Endodermal cell (in vitro differentiated cells): ENCODE results near the gene SBNO1. TPM values are rescaled to one million over a fixed set of nuclear protein-coding genes. Genes with fewer than 3 reads are reported as not detected.

Experiments
- DNase-seq: peaks from one replicate; pipeline ENCODE4 v3.0.0-alpha.2; 2017
- H3K27ac ChIP-seq: 2 replicates; pipeline ENCODE4 v1.5.1; 2013; ENCODE audit warnings: mild to moderate bottlenecking, low read depth, low read length, moderate library complexity
- H3K27me3 ChIP-seq: 2 replicates; pipeline ENCODE4 v1.6.1; 2013; ENCODE audit warnings: mild to moderate bottlenecking, low read length, moderate library complexity; ENCODE audit not compliant: insufficient read depth, control insufficient read depth, poor library complexity, severe bottlenecking
- H3K36me3 ChIP-seq: 2 replicates; pipeline ENCODE4 v1.7.0; 2013; ENCODE audit warnings: mild to moderate bottlenecking, low read length, moderate library complexity; ENCODE audit not compliant: control insufficient read depth, insufficient read depth
- H3K4me1 ChIP-seq: one replicate; pipeline ENCODE4 v1.7.0; 2013; ENCODE audit warnings: low read length; ENCODE audit not compliant: control insufficient read depth, insufficient read depth
- H3K4me3 ChIP-seq: 2 replicates; pipeline ENCODE4 v1.5.1; 2013; ENCODE audit warnings: mild to moderate bottlenecking, low read length, moderate library complexity
- H3K9ac ChIP-seq: 2 replicates; pipeline ENCODE4 v1.6.1; 2013; ENCODE audit warnings: mild to moderate bottlenecking, low read length, moderate library complexity; ENCODE audit not compliant: poor library complexity, severe bottlenecking; ENCODE audit errors: extremely low read depth
- H3K9me3 ChIP-seq: 2 replicates; pipeline ENCODE4 v1.6.1; 2013; ENCODE audit warnings: mild to moderate bottlenecking, low read length, moderate library complexity; ENCODE audit not compliant: control insufficient read depth
- H3K27ac Mint-ChIP-seq: 2 replicates; pipeline ENCODE4 v1.8.0; 2020; ENCODE audit warnings: mixed read lengths
- H3K27me3 Mint-ChIP-seq: 2 replicates; pipeline ENCODE4 v1.8.0; 2021; ENCODE audit warnings: mild to moderate bottlenecking, mixed read lengths; ENCODE audit not compliant: insufficient read depth
- H3K36me3 Mint-ChIP-seq: 2 replicates; pipeline ENCODE4 v1.8.0; 2020; ENCODE audit warnings: low read depth, mixed read lengths
- H3K4me1 Mint-ChIP-seq: 2 replicates; pipeline ENCODE4 v1.8.0; 2020; ENCODE audit warnings: mixed read lengths
- H3K4me3 Mint-ChIP-seq: 2 replicates; pipeline ENCODE4 v1.8.0; 2020; ENCODE audit warnings: mild to moderate bottlenecking, moderate library complexity, mixed read lengths
- H3K9me3 Mint-ChIP-seq: 2 replicates; pipeline ENCODE4 v1.8.0; 2020; ENCODE audit warnings: mild to moderate bottlenecking, mixed read lengths
- WGBS, 2 experiments: methylation state at CpG; one replicate each; pipeline versions ENCODE4 v1.1.5 to v1.1.7; 2013; ENCODE audit warnings: missing lambda C conversion rate in 2 of 2, mixed read lengths in 1 of 2; ENCODE audit not compliant: insufficient coverage in 1 of 2, insufficient read length in 1 of 2; 5-methylcytosine and 5-hydroxymethylcytosine counted together
- total RNA-seq, 2 donors: library from RNA; stranded (reverse); fragmentation: NEBNext Ultra II Directional in 1 of 2; extraction: Animal tissue kit (Norgen Biotek cat#: 25700) in 1 of 2; gene quantifications; 2 replicates in 1 of 2; 3 replicates in 1 of 2; pipeline ENCODE4 v1.2.1, GENCODE V29; 2021
- TF ChIP-seq, protein P1 (sequence below): fragments of 200-600 bp; sonication (generic); conservative IDR thresholded peaks from 2 replicates; pipeline ENCODE4 v1.5.0; 2021; ENCODE audit warnings: antibody characterized with exemption, mild to moderate bottlenecking

SBNO1 gene
- total RNA-seq, 2 donors from 2014 or later, result 44.5 to 44.7 TPM

DNA sequence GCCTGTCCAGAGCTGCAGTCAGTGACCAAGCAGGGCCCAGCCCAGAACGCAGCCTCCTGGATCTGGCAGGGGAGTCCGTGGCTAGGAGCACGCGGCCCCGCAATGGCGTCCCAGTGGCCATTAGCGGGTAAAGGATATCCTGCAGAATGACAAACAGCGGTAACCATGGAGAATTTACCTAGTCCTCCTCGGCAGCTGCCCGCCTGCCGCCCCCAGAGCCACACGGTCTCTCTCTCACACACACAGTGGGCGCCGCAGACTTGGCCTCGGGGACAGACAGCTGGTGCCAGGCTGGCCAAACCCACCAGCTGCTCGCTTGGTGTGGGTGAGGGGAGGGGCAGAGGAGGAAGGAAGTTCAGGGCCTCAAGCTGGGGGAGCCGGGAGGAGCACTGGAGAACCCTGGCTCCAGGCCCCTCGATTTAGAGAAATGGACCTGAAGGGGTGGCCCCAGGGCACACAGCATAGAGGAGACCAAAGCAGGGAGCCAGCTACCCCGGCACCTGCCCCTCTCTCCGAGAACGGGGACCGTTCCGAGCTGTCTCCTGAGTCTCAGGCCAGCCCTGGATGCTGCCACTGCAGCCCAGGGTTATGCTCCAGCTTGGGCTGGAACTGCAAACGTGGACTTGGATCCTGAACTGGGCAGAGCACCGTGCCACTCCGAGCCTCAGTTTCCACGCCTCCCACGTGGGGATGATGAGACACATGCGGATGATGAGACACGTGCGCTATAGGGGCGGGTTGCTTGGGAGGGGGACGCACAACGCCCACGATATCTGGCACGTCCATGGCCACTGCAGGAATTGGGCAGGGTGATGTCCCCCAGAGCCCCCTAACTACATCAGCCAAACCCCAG lies 96.4 kb downstream of the SBNO1 start:
- no peak overlapping the region for H3K4me3 ChIP-seq
- Mint-ChIP-seq H3K36me3 (peaks cover 29% of the 10 kb centered on the region), H3K27me3 (no peaks in the 10 kb centered on the region), H3K27ac (peak overlapping the region; percentile 70), H3K9me3 (no peaks in the 10 kb centered on the region), H3K4me3 (peak overlapping the region; percentile 93), H3K4me1 (peaks cover 11% of the 10 kb centered on the region)
- peaks cover 4% of the 10 kb centered on the region for H3K4me1 ChIP-seq
- H3K27ac ChIP-seq, result peak overlapping the region; percentile 99
- H3K27me3 ChIP-seq, result no peaks in the 10 kb centered on the region
- TF ChIP-seq, protein P1, sequence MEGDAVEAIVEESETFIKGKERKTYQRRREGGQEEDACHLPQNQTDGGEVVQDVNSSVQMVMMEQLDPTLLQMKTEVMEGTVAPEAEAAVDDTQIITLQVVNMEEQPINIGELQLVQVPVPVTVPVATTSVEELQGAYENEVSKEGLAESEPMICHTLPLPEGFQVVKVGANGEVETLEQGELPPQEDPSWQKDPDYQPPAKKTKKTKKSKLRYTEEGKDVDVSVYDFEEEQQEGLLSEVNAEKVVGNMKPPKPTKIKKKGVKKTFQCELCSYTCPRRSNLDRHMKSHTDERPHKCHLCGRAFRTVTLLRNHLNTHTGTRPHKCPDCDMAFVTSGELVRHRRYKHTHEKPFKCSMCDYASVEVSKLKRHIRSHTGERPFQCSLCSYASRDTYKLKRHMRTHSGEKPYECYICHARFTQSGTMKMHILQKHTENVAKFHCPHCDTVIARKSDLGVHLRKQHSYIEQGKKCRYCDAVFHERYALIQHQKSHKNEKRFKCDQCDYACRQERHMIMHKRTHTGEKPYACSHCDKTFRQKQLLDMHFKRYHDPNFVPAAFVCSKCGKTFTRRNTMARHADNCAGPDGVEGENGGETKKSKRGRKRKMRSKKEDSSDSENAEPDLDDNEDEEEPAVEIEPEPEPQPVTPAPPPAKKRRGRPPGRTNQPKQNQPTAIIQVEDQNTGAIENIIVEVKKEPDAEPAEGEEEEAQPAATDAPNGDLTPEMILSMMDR, result no peak
- H3K36me3 ChIP-seq, result peaks cover 23% of the 10 kb centered on the region
- WGBS, 2 experiments, result 94 to 95% methylated on average over 32 to 36 of the region's 36 CpGs
- no peaks in the 10 kb centered on the region for H3K9me3 ChIP-seq
- H3K9ac ChIP-seq, result no peak overlapping the region
- peak; percentile 59 for DNase-seq

DNA sequence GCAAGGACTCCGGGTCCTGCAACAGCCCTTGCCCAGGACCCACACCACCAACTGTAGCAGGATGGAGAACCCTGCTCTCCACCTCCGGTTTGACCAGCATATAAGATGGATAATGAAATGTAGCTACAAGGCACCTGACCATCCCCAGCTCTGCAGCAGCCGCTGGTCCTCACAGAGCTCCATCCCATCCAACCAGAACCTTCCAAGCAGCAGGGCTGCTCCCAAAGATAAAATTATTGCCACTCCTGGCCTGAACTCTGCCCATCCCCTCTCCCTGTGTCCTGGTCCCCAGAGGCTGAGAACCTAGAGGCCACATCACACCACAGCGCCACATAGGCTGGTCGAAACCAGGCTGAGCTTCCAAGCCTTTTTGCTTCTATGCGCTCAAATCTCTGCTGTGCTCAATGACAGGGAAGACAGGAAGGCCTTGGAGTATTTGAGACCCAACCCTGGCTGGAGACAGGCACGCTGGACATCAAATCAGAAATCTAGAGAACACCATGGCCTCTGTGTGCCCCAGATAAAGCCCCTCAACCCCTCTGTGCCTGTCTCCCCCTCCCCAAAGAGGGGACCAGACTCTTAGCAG lies 97.2 kb downstream of the SBNO1 start:
- H3K9ac ChIP-seq, result no peak overlapping the region
- H3K36me3 Mint-ChIP-seq, result peaks cover 35% of the 10 kb centered on the region
- TF ChIP-seq, protein P1, result no peak
- H3K9me3 Mint-ChIP-seq, result no peaks in the 10 kb centered on the region
- H3K4me1 ChIP-seq, result peaks cover 4% of the 10 kb centered on the region
- H3K27ac Mint-ChIP-seq, result peak overlapping the region; percentile 66
- no peaks in the 10 kb centered on the region for H3K9me3 ChIP-seq
- 67 to 90% methylated on average over 2 to 7 of the region's 7 CpGs for WGBS, 2 experiments
- peaks cover 9% of the 10 kb centered on the region for H3K4me1 Mint-ChIP-seq
- no peak overlapping the region for H3K4me3 Mint-ChIP-seq
- no peaks in the 10 kb centered on the region for H3K27me3 Mint-ChIP-seq
- H3K27me3 ChIP-seq, result no peaks in the 10 kb centered on the region
- H3K4me3 ChIP-seq, result no peak overlapping the region
- H3K36me3 ChIP-seq, result peaks cover 27% of the 10 kb centered on the region
- no peak for DNase-seq
- peak overlapping the region; percentile 99 for H3K27ac ChIP-seq

DNA sequence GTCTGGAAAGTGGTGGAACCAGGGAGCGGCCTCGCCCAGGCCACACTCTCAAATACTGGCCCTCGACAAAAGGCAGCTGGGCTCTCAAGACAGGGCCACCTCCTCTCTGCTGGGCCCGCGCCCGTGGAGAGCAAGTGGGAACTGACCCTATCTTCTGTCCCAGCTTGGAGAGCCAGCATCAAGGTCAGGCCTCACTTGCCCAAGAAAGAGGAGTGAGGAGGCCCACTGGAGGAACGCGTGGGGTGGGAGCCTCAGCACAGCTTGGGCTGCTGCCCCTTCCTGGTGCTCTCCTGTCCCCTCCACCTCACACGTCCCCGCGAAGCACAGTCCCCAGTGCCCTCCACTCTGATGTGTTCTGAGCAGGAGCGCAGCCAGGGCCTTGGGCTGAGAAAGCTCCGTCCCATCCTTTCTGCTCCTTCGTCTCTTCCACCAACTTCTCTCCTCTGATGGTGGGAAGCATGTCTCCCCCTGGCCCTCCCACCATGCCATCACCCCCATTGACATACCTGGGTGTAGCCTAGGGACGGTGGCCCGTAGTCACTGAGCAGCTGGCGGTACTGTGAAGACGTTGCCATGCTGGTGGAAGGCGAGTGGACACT lies 97.9 kb downstream of the SBNO1 start:
- Mint-ChIP-seq H3K4me3 (no peak overlapping the region), H3K27ac (peak overlapping the region; percentile 21)
- TF ChIP-seq, protein P1, result no peak

More for the DNA sequence above, 97.9 kb downstream of the SBNO1 start:
- 96 to 97% methylated on average over 11 to 19 of the region's 19 CpGs for WGBS, 2 experiments
- peaks cover 34% of the 10 kb centered on the region for H3K36me3 ChIP-seq
- no peaks in the 10 kb centered on the region for H3K27me3 ChIP-seq
- no peak overlapping the region for H3K4me3 ChIP-seq
- no peak for DNase-seq
- H3K27me3 Mint-ChIP-seq, result no peaks in the 10 kb centered on the region
- peaks cover 42% of the 10 kb centered on the region for H3K36me3 Mint-ChIP-seq
- H3K4me1 Mint-ChIP-seq, result peaks cover 9% of the 10 kb centered on the region
- peaks cover under 1% of the 10 kb centered on the region for H3K9me3 ChIP-seq
- peaks cover 4% of the 10 kb centered on the region for H3K4me1 ChIP-seq
- no peaks in the 10 kb centered on the region for H3K9me3 Mint-ChIP-seq
- no peak overlapping the region for H3K27ac ChIP-seq
- H3K9ac ChIP-seq, result no peak overlapping the region
